SU-DHL-6 (cell line): ENCODE results near the gene CCDC110.

Experiments
- H2AFZ ChIP-seq: fragments of 200-600 bp; sonication (generic); 2 replicates; pipeline ENCODE4 v1.6.1; 2014; ENCODE audit warnings: low read depth, mild to moderate bottlenecking, moderate library complexity, mixed read lengths, antibody characterized with exemption, low read length; ENCODE audit not compliant: severe bottlenecking
- H3F3A ChIP-seq: fragments of 200-600 bp; shearing (Covaris generic); 2 replicates; pipeline ENCODE4 v1.6.0; 2016; ENCODE audit warnings: antibody characterized with exemption, mild to moderate bottlenecking; ENCODE audit not compliant: insufficient read depth
- H3K27ac ChIP-seq: fragments of 200-600 bp; sonication (generic); 2 replicates; pipeline ENCODE4 v1.5.1; 2016; ENCODE audit warnings: low read depth, mild to moderate bottlenecking, low read length, moderate library complexity, mixed read lengths
- H3K27me3 ChIP-seq: fragments of 200-600 bp; sonication (generic), shearing (Covaris generic); 2 replicates; pipeline ENCODE4 v1.6.0; 2014; ENCODE audit warnings: mild to moderate bottlenecking, low read length
- H3K36me3 ChIP-seq: fragments of 200-600 bp; sonication (generic); 2 replicates; pipeline ENCODE4 v1.6.1; 2014; ENCODE audit warnings: mild to moderate bottlenecking, low read length, mixed read lengths
- H3K4me2 ChIP-seq: fragments of 300-600, 200-600 bp; shearing (Covaris generic), sonication (generic); 2 replicates; pipeline ENCODE4 v1.6.0; 2014; ENCODE audit warnings: low read length, low read depth, mild to moderate bottlenecking; ENCODE audit not compliant: poor library complexity, severe bottlenecking
- H3K4me3 ChIP-seq: fragments of 200-600 bp; sonication (generic); 2 replicates; pipeline ENCODE4 v1.5.1; 2014; ENCODE audit warnings: antibody characterized with exemption, low read length, mild to moderate bottlenecking, mixed read lengths; ENCODE audit not compliant: insufficient read depth, poor library complexity, severe bottlenecking
- H3K79me2 ChIP-seq: fragments of 200-600 bp; sonication (generic); 2 replicates; pipeline ENCODE4 v1.6.1; 2014; ENCODE audit warnings: mild to moderate bottlenecking, low read length, moderate library complexity; ENCODE audit not compliant: insufficient read depth
- H3K9ac ChIP-seq: fragments of 200-600 bp; sonication (generic); 2 replicates; pipeline ENCODE4 v1.7.0; 2014; ENCODE audit warnings: mild to moderate bottlenecking, low read length
- H3K9me2 ChIP-seq: fragments of 200-600 bp; sonication (generic); replicated peaks from 2 replicates; pipeline ENCODE4 v1.6.1; 2014; ENCODE audit warnings: low read length; ENCODE audit not compliant: insufficient read depth
- H3K9me3 ChIP-seq: fragments of 200-600 bp; sonication (generic); 2 replicates; pipeline ENCODE4 v1.6.1; 2014; ENCODE audit warnings: low read length, mixed read lengths; ENCODE audit not compliant: insufficient read depth
- H4K20me1 ChIP-seq: fragments of 200-600 bp; sonication (generic); 2 replicates; pipeline ENCODE4 v1.6.1; 2014; ENCODE audit warnings: low read depth, mild to moderate bottlenecking, antibody characterized with exemption, low read length, moderate library complexity, mixed read lengths
- CTCF ChIP-seq: fragments of 200-600 bp; sonication (generic); IDR thresholded peaks from one replicate; pipeline ENCODE4 v1.5.1; 2017; ENCODE audit warnings: antibody characterized with exemption, mild to moderate bottlenecking, low read length, moderate library complexity; ENCODE audit not compliant: insufficient read depth, poor library complexity, severe bottlenecking
- EZH2phosphoT487 ChIP-seq: fragments of 200-600 bp; sonication (generic), shearing (Covaris generic); conservative IDR thresholded peaks from 2 replicates; pipeline ENCODE4 v1.6.1; 2018; ENCODE audit warnings: mild to moderate bottlenecking, antibody characterized with exemption, low read length, moderate library complexity, mixed read lengths

The CCDC110 gene

DNA sequence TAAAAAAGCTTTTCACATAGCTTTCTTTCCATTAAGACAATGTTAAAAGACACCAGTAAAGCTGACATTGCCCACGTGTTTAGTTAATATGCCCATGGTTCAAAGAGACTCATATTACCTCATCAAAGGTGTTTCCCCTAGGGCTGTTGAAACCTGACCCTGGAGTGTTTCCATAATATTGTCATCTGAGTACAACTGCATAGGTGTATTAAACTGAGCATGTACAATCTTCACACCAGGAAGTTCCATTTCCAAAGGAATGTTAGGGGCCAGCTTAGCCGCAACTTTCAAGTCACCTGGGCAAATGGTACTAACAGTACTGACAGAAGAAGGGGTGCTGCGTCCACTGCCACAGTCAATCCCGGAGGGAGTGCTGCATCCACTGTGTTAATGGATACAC, 36.6 kb upstream of the CCDC110 start:
- no peak overlapping the region for H3K4me2 ChIP-seq

DNA sequence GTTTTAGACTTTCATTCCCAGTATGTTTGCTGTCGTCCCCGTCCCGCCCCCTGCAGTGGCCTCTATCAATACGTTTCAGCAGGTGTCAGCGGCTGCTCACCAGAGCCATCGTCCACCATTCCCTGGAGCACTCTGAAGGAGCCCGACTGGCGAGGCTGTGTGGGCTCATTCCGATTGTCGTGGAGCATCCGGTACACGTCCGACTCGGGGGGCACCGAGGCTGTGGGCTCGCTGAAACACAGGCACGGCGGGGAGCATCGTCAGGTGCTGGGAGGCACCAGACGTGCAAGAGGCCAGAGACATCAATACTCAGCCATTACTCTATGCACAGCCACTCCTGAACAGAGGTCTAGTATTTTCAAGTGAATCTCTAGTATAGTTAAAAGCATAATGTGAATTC, 34.9 kb upstream of the CCDC110 start:
- no peaks in the 10 kb centered on the region for H4K20me1 ChIP-seq
- no peaks in the 10 kb centered on the region for H3K27me3 ChIP-seq
- 0 out of 2 replicates have a peak, but pooled peaks cover 3% of the 10 kb centered on the region for H3K36me3 ChIP-seq
- peaks cover 5% of the 10 kb centered on the region; the same call in 1 of the 2 replicates for H3F3A ChIP-seq
- no peak for TF ChIP-seq EZH2phosphoT487
- no peak overlapping the region for H3K9ac ChIP-seq
- H3K4me2 ChIP-seq = no peak overlapping the region
- H3K79me2 ChIP-seq = no peaks in the 10 kb centered on the region
- H3K9me2 ChIP-seq = no peaks in the 10 kb centered on the region
- H3K9me3 ChIP-seq = no peaks in the 10 kb centered on the region
- no peak overlapping the region for H3K4me3 ChIP-seq
- no peak overlapping the region for H2AFZ ChIP-seq
- no peak overlapping the region for H3K27ac ChIP-seq

More for the DNA sequence above, 36.6 kb upstream of the CCDC110 start:
- Histone ChIP-seq H3K36me3 (0 out of 2 replicates have a peak, but pooled peaks cover 3% of the 10 kb centered on the region), H3K9ac (no peak overlapping the region), H4K20me1 (no peaks in the 10 kb centered on the region), H3K4me3 (no peak overlapping the region), H3K27ac (no peak overlapping the region), H3K27me3 (no peaks in the 10 kb centered on the region), H3K79me2 (no peaks in the 10 kb centered on the region), H3F3A (peaks cover 5% of the 10 kb centered on the region; the same call in 1 of the 2 replicates), H3K9me3 (no peaks in the 10 kb centered on the region), H3K9me2 (no peaks in the 10 kb centered on the region), H2AFZ (no peak overlapping the region)
- TF ChIP-seq CTCF (no peak), EZH2phosphoT487 (no peak)

- Histone ChIP-seq H3K27ac (no peak overlapping the region), H3K9me2 (no peaks in the 10 kb centered on the region), H3F3A (peaks cover 5% of the 10 kb centered on the region; the same call in 1 of the 2 replicates), H3K36me3 (0 out of 2 replicates have a peak, but pooled peaks cover 3% of the 10 kb centered on the region), H2AFZ (no peak overlapping the region), H4K20me1 (no peaks in the 10 kb centered on the region), H3K4me2 (no peak overlapping the region), H3K4me3 (no peak overlapping the region), H3K9me3 (no peaks in the 10 kb centered on the region), H3K27me3 (no peaks in the 10 kb centered on the region), H3K79me2 (no peaks in the 10 kb centered on the region), H3K9ac (no peak overlapping the region)
- TF ChIP-seq EZH2phosphoT487 (no peak), CTCF (no peak)
Measured at GRCh38 chr4:185504098-185505047, 32.8 kb upstream of the CCDC110 start.

DNA sequence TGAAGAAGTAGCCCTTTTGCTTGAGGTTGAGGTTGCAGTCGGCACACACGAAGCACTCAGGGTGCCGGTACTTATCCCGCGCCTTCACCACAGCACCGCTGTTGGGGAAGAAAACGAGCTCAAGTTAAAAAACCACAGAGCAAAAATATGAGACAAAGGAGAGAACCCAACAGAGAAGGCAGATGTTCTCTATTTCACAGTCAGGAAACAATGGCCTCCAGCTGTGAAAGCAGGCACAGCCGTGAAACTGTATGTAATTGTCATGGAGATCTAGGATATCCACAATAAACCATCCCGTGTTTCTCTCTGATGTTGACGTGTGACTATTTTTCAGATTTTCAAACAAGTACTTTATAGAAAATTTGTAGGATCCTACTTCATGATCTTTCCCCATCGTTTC, 30.9 kb upstream of the CCDC110 start:
- H3K27ac ChIP-seq = no peak overlapping the region

More for the DNA sequence above, 30.9 kb upstream of the CCDC110 start:
- H4K20me1 ChIP-seq = no peaks in the 10 kb centered on the region
- TF ChIP-seq CTCF (no peak), EZH2phosphoT487 (no peak)
- H3K4me3 ChIP-seq = no peak overlapping the region
- H3F3A ChIP-seq = peaks cover 12% of the 10 kb centered on the region
- no peaks in the 10 kb centered on the region for H3K9me2 ChIP-seq
- H3K9ac ChIP-seq = no peak overlapping the region
- 0 out of 2 replicates have a peak, but pooled peaks cover 3% of the 10 kb centered on the region for H3K36me3 ChIP-seq
- no peaks in the 10 kb centered on the region for H3K79me2 ChIP-seq
- no peak overlapping the region for H2AFZ ChIP-seq
- H3K27me3 ChIP-seq = no peaks in the 10 kb centered on the region
- no peaks in the 10 kb centered on the region for H3K9me3 ChIP-seq
- H3K4me2 ChIP-seq = no peak overlapping the region
